ENCODE data around the gene EYA4.

The EYA4 gene

DNA sequence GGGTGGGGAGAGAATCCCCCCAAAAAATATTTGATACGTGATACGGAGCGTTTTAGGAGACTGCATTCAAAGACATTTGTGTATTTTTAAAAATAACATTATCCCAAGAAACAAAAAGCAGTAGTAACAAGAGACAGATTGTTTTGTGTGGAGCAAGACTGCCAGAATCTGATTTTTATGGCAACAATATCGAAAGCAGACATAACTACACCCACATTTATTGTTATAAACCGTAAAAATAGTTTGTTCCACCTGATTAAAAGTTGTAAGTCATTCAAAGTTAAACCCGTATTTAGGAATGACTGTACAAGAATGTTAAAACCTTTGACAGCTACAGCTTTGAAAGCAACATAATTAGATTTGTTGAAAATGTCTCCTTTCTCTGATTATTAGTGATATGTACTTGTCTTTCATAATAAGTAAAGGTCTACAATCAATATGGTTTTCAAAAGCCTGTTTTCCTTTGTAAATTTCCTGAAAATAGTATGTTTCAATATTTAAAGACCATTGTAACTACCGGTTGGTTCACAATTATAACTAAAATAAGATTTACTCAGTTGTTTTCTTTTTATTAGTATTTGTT, 2.7 kb downstream of the EYA4 start:
- no peak for DNase-seq

DNA sequence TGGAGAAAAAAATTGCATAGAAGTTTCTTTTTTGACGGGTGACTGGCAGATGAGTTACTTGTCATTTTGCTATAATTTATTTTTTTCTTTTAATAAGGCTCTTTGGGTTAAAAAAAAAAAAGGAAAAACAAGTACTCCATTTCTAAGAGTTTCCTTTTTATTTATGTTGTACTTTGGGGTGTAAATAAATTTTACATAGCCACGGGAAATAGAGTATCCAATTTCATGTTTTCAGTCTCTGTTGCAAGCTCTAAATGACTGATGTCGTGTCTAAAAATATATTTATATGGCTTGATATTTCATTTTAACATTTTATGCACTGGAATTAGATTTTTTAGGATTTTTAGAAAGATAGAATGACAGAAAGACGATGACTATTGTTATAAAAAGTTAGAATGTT, 3.4 kb downstream of the EYA4 start:
- DNase-seq, result no peak

DNA sequence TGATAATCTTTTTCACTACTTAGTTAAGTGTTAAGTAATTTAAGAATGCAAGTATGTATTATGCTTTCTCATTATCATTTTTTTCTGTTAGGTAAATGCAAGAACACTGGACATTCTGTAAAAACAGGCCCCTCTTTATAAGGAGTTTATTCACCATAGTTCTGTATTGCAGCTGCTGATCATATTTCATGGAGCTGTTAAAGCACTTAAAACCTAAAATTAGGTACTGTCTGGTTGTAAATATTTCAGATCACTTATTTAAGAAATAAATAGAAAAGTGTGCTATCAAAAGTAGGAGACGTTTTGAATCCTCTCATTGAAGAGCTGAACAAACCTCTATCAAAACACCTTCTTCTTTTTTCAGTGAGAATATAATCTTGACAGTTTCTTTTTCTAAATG, 3.9 kb downstream of the EYA4 start:
- DNase-seq, result no peak

DNA sequence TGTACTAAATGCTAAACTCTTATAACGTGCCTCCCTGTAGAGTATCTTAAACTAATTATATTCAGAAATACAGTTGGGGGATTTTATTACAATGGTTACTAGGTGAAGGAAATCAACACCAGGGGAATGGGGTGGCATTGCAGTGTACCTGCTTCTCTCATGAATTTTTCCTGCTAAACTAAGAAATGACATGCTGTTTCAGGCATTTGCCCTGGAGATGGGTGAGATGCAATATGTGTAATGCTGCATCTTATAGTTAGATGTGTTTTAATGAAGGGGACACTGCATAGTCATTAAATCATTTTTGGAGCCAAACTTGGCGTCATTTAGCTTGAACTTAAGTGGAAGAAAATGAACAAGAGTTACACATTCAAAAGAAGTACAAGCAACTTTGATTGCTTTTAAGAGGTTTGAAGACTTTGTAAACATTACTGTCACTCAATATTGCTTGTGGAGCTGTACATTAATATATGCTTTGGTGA, 4.3 kb downstream of the EYA4 start:
- DNase-seq, result no peak

DNA sequence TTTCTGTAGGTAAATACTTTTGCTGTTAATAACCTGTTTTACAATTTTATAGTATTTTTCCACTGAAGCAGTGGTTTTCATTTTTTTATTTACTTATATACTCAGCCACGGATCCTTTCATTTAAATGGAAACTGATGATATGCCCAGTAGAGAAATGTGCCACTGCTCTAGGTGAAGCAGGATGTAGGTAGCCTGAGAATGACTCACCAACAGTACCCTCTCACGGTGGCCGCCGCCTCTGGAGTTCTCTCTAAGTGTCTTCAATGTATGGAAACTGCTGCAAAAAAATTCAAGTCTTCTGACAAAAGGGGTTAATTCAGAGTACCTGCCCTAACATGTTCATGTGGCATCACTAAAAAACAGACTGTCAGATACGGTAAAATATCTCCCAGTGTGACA, 6.4 kb downstream of the EYA4 start:
- DNase-seq, result no peak

DNA sequence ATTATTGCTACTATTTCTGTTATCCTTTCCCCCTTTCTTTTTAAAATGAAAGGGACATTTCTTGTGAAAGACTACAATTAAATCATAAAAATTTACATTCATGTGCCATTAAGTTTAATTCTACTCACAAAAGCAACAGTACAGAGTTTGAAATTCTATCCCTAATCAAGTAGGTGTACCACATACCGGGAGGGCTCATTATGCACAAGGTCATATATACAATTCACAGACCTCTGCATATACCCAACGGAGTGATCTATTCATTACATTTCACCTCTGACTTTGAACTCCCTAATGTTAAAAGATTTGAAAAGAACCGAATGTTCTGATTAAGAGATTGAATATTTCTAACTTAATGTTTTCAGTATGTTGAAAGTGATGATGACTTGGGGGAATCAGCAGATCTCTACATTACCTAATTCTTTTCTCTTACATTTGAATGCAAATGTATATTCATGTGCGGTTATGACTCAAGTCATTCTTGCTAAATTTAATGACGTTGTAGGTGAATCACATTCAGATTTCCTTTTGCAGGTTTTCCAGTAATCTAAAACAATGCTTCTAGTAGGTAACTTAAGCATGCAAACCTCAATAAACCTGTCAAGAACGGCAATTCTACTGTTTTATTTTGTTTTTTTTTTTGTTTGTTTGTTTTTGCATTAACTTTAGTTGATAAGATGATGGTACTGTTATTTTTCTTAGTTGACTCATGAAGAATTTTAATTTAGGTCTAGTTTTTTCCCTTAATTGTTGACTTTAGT, 7.3 kb downstream of the EYA4 start:
- DNase-seq, result no peak

DNA sequence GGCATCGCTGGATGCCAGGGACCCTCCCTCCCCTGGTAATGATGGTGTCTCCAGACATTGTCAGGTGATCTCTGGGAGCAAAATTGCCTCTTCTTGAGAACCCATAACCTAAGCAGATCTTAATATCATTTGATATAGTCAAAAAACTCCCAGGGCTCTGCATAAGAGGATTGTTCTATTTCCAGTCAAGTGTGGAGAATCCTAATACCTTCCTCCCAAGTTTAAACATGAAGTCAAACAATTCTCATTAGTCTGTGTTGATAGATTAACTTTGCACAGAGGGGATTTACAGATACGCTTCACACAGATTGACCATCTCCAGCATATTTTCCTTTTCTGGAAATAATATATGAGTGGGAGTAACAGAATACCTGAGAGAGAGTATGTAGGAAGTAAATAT, 10.5 kb downstream of the EYA4 start:
- no peak for DNase-seq

DNA sequence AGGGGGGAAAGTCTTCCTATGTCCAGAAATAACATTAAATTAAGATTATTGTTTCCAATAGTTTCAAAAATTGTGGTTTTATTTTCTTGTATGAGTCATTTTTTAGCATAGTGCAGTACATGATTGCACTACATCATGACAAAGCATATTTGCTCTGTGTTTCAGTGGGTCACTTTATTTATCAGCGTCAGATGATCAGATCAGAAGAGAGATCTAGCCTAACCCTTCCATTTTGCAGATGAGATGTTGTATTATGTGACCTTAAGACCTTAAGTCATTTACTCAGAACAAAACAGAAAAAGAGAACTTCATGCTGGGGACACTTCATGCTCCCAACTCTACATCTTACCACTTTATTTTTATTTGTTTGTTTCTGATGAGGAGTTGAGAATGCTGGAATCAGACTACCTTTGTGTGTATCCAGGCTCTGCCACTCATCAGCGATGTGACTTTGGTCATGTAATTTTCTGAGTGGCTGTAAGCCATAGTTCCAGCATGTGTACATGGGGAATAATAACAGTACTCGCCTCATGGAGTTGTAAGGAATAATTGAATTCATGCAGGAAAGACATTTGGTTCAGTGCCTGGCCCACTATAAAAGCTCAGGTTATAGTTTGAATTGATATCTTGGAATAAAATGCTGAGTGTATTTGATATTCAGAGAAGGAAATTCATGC, 13.5 kb downstream of the EYA4 start:
- no peak for DNase-seq

DNA sequence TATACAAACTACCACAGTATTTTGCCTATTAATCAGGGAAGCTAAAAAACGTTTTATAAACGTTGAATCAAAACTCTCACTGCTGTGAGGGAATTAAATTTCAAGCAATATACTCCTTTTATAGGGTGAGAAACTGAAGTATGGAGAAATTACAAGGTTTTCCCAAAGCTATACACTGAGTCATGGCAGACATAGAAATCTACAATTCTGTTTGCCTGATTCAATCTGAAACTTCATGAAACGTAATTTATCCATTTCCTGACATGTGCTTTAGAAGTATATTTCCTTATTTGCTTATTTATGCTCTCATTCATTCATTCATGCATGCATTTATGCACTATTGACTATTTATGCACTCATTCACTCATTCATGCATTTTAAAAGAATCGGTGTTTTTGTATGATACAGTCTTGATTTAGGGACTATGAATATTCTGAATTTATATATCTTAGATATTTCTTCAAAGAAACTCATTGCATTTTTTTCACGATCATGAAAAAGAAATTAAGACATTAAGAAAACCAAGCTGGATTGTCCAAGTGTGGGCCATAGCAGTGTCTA, 16.5 kb downstream of the EYA4 start:
- no peak for DNase-seq

DNA sequence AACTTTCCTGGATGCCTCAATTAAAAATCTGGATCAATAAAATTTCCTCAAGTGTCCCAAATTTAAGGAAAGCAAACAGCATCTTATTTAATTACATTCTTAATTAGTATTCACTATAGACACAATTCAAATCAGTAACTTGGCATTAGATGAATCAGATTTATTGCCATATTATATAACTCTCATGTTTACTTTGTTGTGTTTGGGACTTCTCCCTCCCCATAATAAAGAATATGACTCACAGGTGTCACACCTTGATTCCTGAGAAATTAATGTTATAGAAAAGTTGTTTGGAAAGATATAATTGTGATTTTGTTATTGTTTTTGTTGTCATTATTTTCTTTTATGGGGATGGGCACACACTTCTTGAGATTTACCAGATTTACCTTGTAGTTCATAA, 18.4 kb downstream of the EYA4 start:
- DNase-seq, result no peak

DNA sequence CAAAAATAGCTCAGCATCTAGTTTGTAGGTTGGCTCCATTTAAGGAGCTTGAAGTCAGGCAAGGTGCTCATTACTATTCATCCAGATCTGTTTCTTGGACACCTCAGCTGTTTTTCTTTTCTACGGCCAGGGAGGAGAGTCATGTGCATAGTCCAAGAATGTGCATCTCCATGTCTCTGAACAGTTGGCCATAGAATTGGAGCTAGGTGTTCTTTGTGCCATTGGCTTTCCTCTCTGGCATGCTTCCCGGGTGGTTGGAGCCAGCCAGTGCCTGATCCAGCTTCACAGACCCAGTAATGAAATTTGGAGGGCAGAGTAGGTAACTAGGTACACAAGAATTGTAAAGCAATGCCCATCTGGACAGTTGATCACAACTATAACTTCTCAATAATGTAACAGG, 21.6 kb downstream of the EYA4 start:
- DNase-seq, result no peak

DNA sequence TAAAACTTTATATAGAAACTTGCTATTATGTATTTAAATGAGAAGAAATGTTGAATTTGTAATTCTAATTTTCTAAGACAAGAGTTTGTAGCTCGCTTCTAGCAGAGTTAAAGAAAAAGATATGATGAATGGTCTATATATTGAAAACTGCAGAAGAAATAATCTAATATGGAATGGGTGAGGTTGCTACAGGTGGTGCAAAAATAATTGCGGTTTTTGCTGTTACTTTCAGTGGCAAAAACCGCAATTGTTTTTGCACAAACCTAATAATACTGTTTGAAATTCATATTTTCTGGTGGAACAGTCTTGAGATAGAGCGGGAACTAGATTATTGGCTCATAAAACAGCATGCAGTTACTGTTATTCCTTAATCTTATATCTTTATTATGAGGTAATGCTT, 23.9 kb downstream of the EYA4 start:
- DNase-seq, result no peak

DNA sequence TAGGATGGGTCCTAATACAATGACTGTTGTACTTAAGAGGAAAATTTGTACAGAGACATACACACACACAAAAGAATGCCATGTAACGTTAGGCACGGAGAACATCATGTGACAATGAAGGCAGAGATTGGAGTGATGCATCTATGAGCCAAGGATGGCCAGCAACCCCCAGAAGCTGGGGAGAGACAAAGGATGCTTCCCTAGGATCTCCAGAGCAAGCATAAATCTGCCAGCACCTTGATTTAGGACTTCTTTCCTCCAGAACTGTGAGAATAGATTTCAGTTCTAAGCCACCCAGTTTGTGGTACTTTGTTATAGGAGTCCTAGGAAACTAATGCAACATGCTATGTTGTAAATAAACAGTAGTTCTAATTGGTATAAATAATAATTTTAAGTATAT, 25.0 kb downstream of the EYA4 start:
- DNase-seq, result no peak

DNA sequence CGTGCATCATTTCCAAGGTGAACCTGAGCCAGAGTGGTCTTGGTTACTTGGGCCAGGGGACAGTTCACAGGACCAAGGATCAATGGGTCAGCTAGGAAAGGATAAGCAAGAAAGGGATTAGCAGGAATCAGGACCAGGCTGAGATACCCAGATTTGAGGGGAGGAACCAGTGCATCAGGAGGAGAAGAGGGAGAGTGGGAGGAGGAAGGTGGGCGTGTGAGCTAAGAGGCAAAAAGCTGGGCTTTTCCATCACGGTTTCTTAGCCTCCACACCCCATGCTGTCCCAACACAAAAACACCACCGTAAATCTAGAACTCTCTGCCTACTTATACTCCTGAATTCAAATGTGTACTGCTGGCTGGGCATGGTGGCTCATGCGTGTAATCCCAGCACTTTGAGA, 27.5 kb downstream of the EYA4 start:
- DNase-seq, result no peak

DNA sequence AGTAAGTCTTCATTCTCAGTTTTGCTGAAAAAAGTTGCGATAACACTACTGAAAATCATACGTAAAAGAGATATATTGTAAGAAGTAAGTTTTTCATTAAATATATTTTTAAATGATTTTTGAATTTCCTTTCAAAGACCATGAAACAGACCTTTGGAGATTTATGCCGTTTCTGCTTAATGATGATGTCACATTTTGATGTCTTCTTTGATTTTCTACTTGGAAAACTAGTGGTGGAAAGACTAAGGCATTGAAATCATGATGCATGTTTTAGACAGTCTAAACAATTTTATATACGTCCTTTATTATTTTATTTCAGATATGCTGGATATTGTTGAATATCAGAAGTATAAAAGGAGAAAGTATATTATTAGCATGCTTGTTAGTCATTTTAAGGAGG, 33.7 kb downstream of the EYA4 start:
- DNase-seq, result no peak

DNA sequence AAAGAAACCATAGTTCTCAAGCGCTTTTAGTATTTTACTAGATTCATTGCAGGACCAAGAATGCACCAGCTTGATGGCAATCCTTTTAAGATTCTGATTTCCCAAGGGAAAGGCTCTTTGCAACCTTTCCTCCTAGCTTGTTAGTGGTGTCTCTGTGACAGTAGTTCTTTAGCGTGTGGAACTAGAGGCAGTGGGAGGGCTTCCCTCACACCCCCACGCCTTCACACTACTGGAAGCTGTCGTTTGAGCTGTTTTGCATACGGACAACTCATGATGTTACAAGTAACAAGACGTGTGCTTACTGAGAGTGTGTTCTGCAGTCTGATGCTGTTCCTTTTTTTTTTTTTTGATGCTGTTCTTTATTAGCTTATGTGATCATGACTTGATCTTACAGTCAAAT, 34.1 kb downstream of the EYA4 start:
- no peak for DNase-seq

DNA sequence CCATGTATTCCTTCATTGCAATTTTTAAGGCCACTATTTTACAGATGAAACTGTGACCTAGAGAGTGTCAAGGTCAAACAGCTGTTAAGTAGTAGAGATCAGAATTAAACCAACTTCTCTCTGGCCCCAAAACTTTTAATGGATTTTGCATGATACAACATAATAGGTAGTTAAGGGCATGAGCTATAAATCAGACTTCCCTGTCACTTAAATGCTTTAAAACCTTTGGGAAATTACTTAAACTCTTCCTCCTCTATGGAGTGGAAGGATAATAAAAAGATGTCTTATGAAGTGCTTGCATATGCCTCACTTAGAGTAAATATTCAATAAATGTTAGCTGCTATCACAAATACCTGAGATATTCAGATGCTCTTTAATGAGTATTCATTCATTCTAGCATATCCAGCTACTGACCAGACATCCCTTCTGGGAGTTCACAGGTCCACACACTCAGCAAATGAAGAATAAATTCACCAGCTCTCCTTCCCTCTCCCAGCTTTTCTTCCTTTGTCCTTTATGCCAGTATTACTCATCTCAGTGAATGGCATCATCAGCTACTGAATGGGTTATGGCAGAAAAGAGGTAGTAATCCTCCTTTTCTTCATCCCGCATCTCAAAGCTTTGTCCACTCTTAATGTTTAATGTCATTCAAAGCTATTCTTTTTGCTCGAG, 36.2 kb downstream of the EYA4 start:
- no peak for DNase-seq

DNA sequence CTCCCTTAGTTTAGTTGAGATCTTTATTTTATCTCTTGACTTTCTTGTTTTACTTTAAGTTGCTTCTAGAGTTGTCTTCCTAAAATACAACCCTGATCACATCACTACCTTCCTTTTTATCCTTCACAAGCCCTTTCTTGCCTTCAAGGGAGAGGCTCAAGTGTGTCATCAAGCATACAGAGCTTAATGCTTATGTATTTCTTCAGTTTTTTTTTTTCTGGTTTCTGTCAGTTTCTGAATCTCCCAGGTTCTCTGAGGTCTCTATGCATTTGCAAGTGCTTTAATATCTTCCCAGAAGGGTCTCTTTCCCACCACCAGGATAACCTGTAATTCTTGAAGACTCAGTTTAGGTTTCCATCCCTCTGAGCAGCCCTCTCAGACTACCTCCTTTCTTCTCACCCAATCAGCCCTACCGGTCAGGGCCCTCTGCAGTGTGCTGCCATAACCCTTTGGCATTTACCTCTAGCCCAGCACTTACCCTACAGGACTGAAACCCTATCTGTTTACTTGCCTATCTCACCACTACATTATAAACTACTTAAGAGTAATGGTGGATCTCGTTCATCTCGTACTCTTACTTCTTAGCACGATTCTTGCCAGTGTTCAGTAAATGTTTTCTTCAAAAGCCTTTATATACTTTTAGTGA, 36.9 kb downstream of the EYA4 start:
- no peak for DNase-seq

DNA sequence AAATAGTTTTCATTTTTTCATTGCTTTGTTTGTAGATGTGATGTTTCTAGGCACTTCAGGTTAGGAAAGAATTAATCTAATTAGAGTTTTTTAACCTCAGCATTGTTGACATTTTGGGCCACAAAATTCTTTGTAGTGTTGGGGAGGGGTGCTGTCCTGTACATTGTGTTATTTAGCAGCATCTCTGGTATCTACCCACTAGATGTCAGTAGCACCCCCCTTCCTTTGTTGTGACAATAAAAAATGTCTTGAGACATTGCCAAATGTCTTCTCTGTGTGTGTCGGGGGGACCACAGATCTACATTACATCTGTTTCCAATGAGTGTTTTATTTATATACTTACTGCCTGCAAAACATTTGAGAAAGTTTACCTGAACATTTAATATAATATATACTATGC, 45.6 kb downstream of the EYA4 start:
- DNase-seq, result no peak

DNA sequence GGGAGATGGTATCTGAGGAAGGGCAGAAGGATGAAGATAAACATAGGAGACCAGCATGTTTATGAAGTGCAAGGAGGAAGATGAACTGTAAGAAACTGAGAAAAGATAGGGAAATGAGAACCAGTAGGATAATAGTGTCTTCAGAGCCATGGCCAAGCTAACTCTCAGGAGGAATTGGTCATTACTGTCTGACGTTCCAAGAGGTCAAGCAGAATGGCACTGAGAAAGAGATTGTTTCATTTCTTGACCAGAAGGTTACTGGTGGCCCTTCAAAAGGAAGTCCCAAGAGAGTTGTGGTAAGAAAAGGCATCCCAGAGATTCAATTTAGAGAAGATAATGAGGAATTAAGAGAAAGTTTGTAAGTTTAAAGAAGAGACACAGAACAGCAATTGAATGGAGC, 47.5 kb downstream of the EYA4 start:
- no peak for DNase-seq

DNA sequence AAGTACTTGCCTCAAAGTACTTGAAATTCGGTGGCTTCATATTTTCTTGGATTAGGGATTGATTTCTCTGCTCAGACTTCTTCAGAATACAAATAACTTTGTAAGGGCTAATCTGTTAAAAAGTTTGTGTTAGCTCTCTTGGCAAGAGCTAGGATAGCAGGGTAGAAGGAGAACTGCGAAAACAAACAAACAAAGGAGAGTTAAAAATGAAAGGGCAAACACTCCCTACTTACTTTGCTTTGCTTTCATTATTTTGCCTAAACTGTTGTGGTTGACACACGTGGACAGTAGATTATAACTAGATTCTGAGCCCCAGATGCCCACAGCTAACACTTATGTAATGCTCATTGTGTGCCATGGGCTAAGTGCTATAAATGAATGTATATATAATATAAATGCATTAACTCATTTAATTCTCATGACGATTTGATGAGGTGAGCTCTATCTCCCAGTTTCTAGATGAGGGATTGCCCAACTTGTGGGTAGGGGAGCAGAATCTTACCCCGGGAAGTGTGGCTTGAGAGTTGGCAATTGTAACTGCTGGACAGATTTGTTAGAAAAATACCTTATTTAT, 48.7 kb downstream of the EYA4 start:
- no peak for DNase-seq

DNA sequence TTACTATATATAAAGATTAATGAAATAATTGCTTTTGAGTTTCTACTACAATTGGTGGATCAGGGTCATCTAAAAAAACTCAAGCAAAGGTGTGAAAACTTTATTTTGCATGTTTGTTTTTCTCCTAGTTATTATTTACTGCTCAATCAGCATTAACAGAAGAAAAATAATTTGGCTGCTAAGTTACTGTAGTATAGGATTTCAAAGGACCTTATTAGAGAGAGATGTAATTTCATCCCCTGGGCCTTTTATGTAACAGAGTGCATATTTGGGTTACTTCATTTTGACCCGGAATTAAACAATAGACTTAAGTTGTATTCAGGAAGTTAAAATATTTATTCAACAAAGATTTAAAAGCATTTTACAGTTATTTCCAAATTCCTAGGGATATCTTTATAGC, 49.8 kb downstream of the EYA4 start:
- no peak for DNase-seq

DNA sequence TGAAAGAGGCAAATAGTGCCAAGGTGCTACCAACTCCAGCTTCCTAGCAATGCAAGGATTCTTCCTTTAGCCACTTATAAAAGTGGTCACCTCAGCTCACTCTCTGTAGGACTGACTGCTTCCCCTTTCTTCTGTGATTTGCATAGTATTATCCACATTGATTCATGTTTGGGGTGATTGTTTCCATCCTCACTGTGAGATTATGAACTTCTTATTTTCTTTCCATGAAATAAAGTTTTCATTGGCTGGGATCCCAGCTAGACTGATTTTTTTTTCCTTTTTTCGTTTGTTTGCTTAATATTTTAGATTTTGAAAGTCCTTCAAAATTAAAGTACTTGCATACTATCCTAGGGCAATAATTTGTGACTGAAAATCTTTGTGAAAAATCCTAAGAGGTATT, 50.5 kb downstream of the EYA4 start:
- no peak for DNase-seq
